ENCODE data around the gene CLMP. TPM values are rescaled to one million over a fixed set of nuclear protein-coding genes. Genes with fewer than 3 reads are reported as not detected.

CLMP gene
- total and polyA plus RNA-seq, 2 experiments from 2014 or later, result 7.1 to 18.4 TPM

DNA sequence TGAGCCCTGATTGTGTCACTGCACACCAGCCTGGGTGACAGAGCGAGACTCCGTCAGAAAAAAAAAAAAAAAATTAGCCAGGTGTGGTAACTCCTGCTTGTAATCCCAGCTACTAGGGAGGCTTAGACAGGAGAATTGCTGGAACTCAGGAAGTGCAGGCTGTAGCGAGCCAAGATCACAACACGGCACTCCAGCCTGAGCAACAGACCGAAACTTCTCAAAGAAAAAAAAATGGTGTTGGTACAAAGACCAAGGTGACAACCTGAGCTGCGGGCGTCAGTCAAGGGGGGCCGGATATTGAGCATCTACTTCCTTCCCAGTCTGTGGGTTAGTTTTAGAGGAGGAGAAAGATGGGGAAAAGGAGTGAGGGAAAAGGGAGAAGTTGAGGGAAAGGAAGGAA, 84.7 kb downstream of the CLMP start (continued):
- TF ChIP-seq ZNF114 (CRISPR knock-in tag; IDR thresholded peaks at IDR 0.05), result no peak
- TF ChIP-seq, protein P1, sequence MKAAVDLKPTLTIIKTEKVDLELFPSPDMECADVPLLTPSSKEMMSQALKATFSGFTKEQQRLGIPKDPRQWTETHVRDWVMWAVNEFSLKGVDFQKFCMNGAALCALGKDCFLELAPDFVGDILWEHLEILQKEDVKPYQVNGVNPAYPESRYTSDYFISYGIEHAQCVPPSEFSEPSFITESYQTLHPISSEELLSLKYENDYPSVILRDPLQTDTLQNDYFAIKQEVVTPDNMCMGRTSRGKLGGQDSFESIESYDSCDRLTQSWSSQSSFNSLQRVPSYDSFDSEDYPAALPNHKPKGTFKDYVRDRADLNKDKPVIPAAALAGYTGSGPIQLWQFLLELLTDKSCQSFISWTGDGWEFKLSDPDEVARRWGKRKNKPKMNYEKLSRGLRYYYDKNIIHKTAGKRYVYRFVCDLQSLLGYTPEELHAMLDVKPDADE (IDR thresholded peaks at IDR 0.05), result no peak

DNA sequence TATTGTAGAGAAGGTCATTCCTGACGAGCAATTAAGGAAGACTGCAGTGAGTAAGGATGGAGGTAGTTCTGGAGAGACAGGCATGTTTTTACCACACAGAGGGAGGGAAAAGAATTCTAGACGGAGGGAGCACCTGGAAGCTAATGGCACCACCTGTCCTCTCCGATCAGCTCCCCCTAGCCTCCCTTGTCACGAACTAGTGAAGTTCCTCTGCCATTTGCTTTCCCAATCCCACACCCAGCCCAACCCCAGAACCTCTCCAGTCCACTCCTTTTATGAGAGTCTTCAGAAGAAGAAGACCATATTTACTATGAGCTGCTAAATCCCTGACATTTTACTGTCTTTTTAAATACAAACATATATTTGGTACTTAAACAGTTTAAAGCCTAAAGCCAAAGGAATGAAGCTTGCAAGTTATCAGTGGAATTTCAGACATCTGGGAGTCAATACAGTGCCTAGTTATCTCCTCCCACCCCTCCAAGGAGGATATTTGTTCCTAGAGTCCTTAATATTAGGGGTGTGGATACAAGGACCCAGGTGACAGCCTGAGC, 87.0 kb downstream of the CLMP start:
- H3K4me2 ChIP-seq, result no peak overlapping the region
- H3K79me2 ChIP-seq (replicated peaks; ENCODE audit: insufficient read depth), result 0 out of 2 replicates have a peak, but pooled peaks cover 3% of the 10 kb centered on the region
- TF ChIP-seq JUNB (IDR thresholded peaks at IDR 0.05; ENCODE audit: unreplicated experiment) (no peak), CREB1 (CRISPR knock-in tag; IDR thresholded peaks at IDR 0.05; ENCODE audit: low read depth) (no peak)
- TF ChIP-seq, protein P2, sequence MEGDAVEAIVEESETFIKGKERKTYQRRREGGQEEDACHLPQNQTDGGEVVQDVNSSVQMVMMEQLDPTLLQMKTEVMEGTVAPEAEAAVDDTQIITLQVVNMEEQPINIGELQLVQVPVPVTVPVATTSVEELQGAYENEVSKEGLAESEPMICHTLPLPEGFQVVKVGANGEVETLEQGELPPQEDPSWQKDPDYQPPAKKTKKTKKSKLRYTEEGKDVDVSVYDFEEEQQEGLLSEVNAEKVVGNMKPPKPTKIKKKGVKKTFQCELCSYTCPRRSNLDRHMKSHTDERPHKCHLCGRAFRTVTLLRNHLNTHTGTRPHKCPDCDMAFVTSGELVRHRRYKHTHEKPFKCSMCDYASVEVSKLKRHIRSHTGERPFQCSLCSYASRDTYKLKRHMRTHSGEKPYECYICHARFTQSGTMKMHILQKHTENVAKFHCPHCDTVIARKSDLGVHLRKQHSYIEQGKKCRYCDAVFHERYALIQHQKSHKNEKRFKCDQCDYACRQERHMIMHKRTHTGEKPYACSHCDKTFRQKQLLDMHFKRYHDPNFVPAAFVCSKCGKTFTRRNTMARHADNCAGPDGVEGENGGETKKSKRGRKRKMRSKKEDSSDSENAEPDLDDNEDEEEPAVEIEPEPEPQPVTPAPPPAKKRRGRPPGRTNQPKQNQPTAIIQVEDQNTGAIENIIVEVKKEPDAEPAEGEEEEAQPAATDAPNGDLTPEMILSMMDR (conservative IDR thresholded peaks at IDR 0.05; ENCODE audit: low read depth in 2 of 2), result 0 out of 4 replicates have a peak, but pooled peaks of 1 of the 2 experiments have one; percentile 5
- H3K27me3 Mint-ChIP-seq (ENCODE audit: insufficient read depth, low read depth, poor library complexity), result peaks cover 14% of the 10 kb centered on the region
- no peaks in the 10 kb centered on the region for H3K9me2 ChIP-seq (ENCODE audit: insufficient read depth)
- H3K4me3 ChIP-seq, result no peak overlapping the region
- H3K36me3 ChIP-seq (ENCODE audit: insufficient read depth), result no peaks in the 10 kb centered on the region
- H3K4me1 ChIP-seq (ENCODE audit: insufficient read depth), result no peaks in the 10 kb centered on the region
- no peak overlapping the region for H3K27ac ChIP-seq (ENCODE audit: low read depth)
- H2AFZ ChIP-seq, result no peak overlapping the region
- H3K4me3 Mint-ChIP-seq, result no peak overlapping the region
- H4K20me1 ChIP-seq (replicated peaks; ENCODE audit: insufficient read depth), result no peaks in the 10 kb centered on the region
- no peak overlapping the region for H3K27ac Mint-ChIP-seq
- H3F3A ChIP-seq (replicated peaks; ENCODE audit: low read depth), result no peaks in the 10 kb centered on the region
- DNase-seq (ENCODE audit: low spot score) (no peak), ATAC-seq (no peak)
- 0 out of 3 replicates have a peak, but pooled peaks cover 2% of the 10 kb centered on the region for H3K36me3 Mint-ChIP-seq (ENCODE audit: low read depth)
- H3K9me3 Mint-ChIP-seq, result no peaks in the 10 kb centered on the region
- 0 out of 3 replicates have a peak, but pooled peaks cover 2% of the 10 kb centered on the region for H3K4me1 Mint-ChIP-seq
- no peaks in the 10 kb centered on the region for H3K27me3 ChIP-seq (ENCODE audit: insufficient read depth)

DNA sequence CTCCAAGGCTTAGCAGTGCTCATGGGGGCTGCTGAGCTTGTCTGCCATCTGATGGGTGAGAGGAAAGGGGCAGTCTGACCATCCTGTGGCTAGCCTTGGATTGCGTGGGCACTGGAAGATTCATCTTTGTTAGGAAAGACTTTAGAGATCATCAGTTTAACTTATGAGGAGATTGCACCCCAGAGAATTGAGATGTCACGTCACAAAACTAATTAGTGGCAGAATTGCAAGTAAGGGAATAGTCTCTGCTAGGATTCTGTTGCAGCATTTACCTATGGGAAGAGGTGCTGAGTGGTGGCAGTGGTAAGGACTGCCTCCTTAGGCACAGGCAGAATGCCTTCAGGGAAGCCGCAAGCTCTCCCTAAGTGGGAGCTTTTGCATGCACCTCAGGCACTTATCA, 90.4 kb downstream of the CLMP start:
- Histone ChIP-seq H3K79me2 (replicated peaks; ENCODE audit: insufficient read depth) (0 out of 2 replicates have a peak, but pooled peaks cover 3% of the 10 kb centered on the region), H3K4me1 (ENCODE audit: insufficient read depth) (peaks cover 15% of the 10 kb centered on the region), H3K9me2 (ENCODE audit: insufficient read depth) (no peaks in the 10 kb centered on the region), H2AFZ (no peak overlapping the region), H4K20me1 (replicated peaks; ENCODE audit: insufficient read depth) (no peaks in the 10 kb centered on the region), H3K36me3 (ENCODE audit: insufficient read depth) (no peaks in the 10 kb centered on the region), H3F3A (replicated peaks; ENCODE audit: low read depth) (no peaks in the 10 kb centered on the region), H3K27me3 (ENCODE audit: insufficient read depth) (no peaks in the 10 kb centered on the region), H3K4me3 (no peak overlapping the region), H3K4me2 (no peak overlapping the region), H3K27ac (ENCODE audit: low read depth) (no peak overlapping the region)
- Mint-ChIP-seq H3K4me3 (no peak overlapping the region), H3K9me3 (no peaks in the 10 kb centered on the region), H3K4me1 (peaks cover 19% of the 10 kb centered on the region), H3K27ac (no peak overlapping the region), H3K27me3 (ENCODE audit: insufficient read depth, low read depth, poor library complexity) (peaks cover 17% of the 10 kb centered on the region), H3K36me3 (ENCODE audit: low read depth) (0 out of 3 replicates have a peak, but pooled peaks cover 2% of the 10 kb centered on the region)
- ATAC-seq, result no peak
- no peak for DNase-seq (ENCODE audit: low spot score)
- TF ChIP-seq, protein P3, sequence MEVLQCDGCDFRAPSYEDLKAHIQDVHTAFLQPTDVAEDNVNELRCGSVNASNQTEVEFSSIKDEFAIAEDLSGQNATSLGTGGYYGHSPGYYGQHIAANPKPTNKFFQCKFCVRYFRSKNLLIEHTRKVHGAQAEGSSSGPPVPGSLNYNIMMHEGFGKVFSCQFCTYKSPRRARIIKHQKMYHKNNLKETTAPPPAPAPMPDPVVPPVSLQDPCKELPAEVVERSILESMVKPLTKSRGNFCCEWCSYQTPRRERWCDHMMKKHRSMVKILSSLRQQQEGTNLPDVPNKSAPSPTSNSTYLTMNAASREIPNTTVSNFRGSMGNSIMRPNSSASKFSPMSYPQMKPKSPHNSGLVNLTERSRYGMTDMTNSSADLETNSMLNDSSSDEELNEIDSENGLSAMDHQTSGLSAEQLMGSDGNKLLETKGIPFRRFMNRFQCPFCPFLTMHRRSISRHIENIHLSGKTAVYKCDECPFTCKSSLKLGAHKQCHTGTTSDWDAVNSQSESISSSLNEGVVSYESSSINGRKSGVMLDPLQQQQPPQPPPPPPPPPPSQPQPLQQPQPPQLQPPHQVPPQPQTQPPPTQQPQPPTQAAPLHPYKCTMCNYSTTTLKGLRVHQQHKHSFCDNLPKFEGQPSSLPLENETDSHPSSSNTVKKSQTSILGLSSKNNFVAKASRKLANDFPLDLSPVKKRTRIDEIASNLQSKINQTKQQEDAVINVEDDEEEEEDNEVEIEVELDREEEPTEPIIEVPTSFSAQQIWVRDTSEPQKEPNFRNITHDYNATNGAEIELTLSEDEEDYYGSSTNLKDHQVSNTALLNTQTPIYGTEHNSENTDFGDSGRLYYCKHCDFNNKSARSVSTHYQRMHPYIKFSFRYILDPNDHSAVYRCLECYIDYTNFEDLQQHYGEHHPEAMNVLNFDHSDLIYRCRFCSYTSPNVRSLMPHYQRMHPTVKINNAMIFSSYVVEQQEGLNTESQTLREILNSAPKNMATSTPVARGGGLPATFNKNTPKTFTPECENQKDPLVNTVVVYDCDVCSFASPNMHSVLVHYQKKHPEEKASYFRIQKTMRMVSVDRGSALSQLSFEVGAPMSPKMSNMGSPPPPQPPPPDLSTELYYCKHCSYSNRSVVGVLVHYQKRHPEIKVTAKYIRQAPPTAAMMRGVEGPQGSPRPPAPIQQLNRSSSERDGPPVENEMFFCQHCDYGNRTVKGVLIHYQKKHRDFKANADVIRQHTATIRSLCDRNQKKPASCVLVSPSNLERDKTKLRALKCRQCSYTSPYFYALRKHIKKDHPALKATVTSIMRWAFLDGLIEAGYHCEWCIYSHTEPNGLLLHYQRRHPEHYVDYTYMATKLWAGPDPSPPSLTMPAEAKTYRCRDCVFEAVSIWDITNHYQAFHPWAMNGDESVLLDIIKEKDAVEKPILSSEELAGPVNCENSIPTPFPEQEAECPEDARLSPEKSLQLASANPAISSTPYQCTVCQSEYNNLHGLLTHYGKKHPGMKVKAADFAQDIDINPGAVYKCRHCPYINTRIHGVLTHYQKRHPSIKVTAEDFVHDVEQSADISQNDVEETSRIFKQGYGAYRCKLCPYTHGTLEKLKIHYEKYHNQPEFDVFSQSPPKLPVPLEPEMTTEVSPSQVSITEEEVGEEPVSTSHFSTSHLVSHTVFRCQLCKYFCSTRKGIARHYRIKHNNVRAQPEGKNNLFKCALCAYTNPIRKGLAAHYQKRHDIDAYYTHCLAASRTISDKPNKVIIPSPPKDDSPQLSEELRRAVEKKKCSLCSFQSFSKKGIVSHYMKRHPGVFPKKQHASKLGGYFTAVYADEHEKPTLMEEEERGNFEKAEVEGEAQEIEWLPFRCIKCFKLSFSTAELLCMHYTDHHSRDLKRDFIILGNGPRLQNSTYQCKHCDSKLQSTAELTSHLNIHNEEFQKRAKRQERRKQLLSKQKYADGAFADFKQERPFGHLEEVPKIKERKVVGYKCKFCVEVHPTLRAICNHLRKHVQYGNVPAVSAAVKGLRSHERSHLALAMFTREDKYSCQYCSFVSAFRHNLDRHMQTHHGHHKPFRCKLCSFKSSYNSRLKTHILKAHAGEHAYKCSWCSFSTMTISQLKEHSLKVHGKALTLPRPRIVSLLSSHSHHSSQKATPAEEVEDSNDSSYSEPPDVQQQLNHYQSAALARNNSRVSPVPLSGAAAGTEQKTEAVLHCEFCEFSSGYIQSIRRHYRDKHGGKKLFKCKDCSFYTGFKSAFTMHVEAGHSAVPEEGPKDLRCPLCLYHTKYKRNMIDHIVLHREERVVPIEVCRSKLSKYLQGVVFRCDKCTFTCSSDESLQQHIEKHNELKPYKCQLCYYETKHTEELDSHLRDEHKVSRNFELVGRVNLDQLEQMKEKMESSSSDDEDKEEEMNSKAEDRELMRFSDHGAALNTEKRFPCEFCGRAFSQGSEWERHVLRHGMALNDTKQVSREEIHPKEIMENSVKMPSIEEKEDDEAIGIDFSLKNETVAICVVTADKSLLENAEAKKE (CRISPR knock-in tag; IDR thresholded peaks at IDR 0.05), result no peak
- TF ChIP-seq NANOG (IDR thresholded peaks at IDR 0.05; ENCODE audit: borderline replicate concordance), result no peak
- no peak for TF ChIP-seq JUNB (IDR thresholded peaks at IDR 0.05; ENCODE audit: unreplicated experiment)
- TF ChIP-seq, protein P1 (IDR thresholded peaks at IDR 0.05), result no peak
- TF ChIP-seq STAT1 (IDR thresholded peaks at IDR 0.05; ENCODE audit: unreplicated experiment), result no peak
